WERI-Rb-1 (cell line): ENCODE measurements around the gene THEM5.
"Not testable (repeated sequence)": the region's sequence is repeated elsewhere in the genome, so short reads cannot be mapped to it uniquely, and the experiment has no call there.

Source experiments
- DNase-seq: peaks from one replicate; pipeline ENCODE4 v3.0.0-alpha.2; 2020
- H3K27ac ChIP-seq: fragments of 250-450 bp; sonication (Bioruptor Pico); 2 replicates; pipeline ENCODE4 v1.5.1; 2020; ENCODE audit warnings: mild to moderate bottlenecking, moderate library complexity
- H3K27me3 ChIP-seq: fragments of 250-450 bp; sonication (Bioruptor Pico); 2 replicates; pipeline ENCODE4 v1.5.1; 2021; ENCODE audit warnings: mild to moderate bottlenecking, low read depth, moderate library complexity; ENCODE audit not compliant: insufficient read depth, severe bottlenecking
- H3K36me3 ChIP-seq: fragments of 250-450 bp; sonication (Bioruptor Pico); 2 replicates; pipeline ENCODE4 v1.5.1; 2020; ENCODE audit warnings: mild to moderate bottlenecking, moderate library complexity
- H3K4me3 ChIP-seq: 2 replicates; pipeline ENCODE4 v1.5.1; 2011; ENCODE audit warnings: low read depth, mild to moderate bottlenecking, control low read depth, low read length
- H3K9me3 ChIP-seq: fragments of 250-450 bp; sonication (Bioruptor Pico); 2 replicates; pipeline ENCODE4 v1.5.1; 2021; ENCODE audit warnings: mild to moderate bottlenecking, moderate library complexity; ENCODE audit not compliant: severe bottlenecking
- CTCF ChIP-seq: IDR thresholded peaks from 2 replicates; pipeline ENCODE4 v1.5.1; 2011; ENCODE audit warnings: low read depth, mild to moderate bottlenecking, control low read depth, inconsistent platforms, low read length

THEM5 gene

GRCh38 chr1:151892190-151892589 lies 38.7 kb upstream of the THEM5 start:
- Histone ChIP-seq H3K4me3 (no peak overlapping the region), H3K27ac (no peak overlapping the region), H3K9me3 (no peaks in the 10 kb centered on the region), H3K36me3 (no peaks in the 10 kb centered on the region), H3K27me3 (no peaks in the 10 kb centered on the region)
- TF ChIP-seq CTCF: no peak
- DNase-seq: no peak

- no peak for TF ChIP-seq CTCF
- H3K27ac ChIP-seq: no peak overlapping the region
- H3K27me3 ChIP-seq: no peaks in the 10 kb centered on the region
- no peaks in the 10 kb centered on the region for H3K36me3 ChIP-seq
- no peak overlapping the region for H3K4me3 ChIP-seq
- peaks cover 5% of the 10 kb centered on the region for H3K9me3 ChIP-seq
- DNase-seq: no peak
These were observed 38.0 kb upstream of the THEM5 start for GRCh38 chr1:151891512-151891911.

- H3K36me3 ChIP-seq: no peaks in the 10 kb centered on the region
- H3K27me3 ChIP-seq: no peaks in the 10 kb centered on the region
- H3K9me3 ChIP-seq: peaks cover 5% of the 10 kb centered on the region
- H3K4me3 ChIP-seq: no peak overlapping the region
- no peak overlapping the region for H3K27ac ChIP-seq
- DNase-seq: no peak
- peak; percentile 43; the same call in 1 of the 2 replicates for TF ChIP-seq CTCF
These were observed 35.6 kb upstream of the THEM5 start for GRCh38 chr1:151888972-151889570.

- H3K36me3 ChIP-seq: no peaks in the 10 kb centered on the region
- no peaks in the 10 kb centered on the region for H3K27me3 ChIP-seq
- peaks cover 5% of the 10 kb centered on the region for H3K9me3 ChIP-seq
- no peak overlapping the region for H3K4me3 ChIP-seq
- TF ChIP-seq CTCF: no peak
- no peak for DNase-seq
- H3K27ac ChIP-seq: no peak overlapping the region
These were observed 33.5 kb upstream of the THEM5 start for GRCh38 chr1:151887028-151887427.

- H3K9me3 ChIP-seq: peaks cover 5% of the 10 kb centered on the region
- H3K27me3 ChIP-seq: no peaks in the 10 kb centered on the region
- H3K36me3 ChIP-seq: no peaks in the 10 kb centered on the region
- TF ChIP-seq CTCF: no peak
- no peak overlapping the region for H3K27ac ChIP-seq
- H3K4me3 ChIP-seq: no peak overlapping the region
- no peak for DNase-seq
These were observed 32.0 kb upstream of the THEM5 start for GRCh38 chr1:151885479-151885878.

- DNase-seq, H3K27ac ChIP-seq, H3K9me3 ChIP-seq: not testable (repeated sequence)
These were observed 31.4 kb upstream of the THEM5 start for GRCh38 chr1:151884879-151885278.

GRCh38 chr1:151884445-151884844 lies 30.9 kb upstream of the THEM5 start:
- H3K27ac ChIP-seq, H3K36me3 ChIP-seq, H3K9me3 ChIP-seq, H3K4me3 ChIP-seq, DNase-seq, H3K27me3 ChIP-seq: not testable (repeated sequence)

More at GRCh38 chr1:151884879-151885278, 31.4 kb upstream of the THEM5 start:
- H3K4me3 ChIP-seq, H3K27me3 ChIP-seq, H3K36me3 ChIP-seq: not testable (repeated sequence)

- H3K9me3 ChIP-seq, DNase-seq, H3K27ac ChIP-seq, H3K36me3 ChIP-seq, H3K4me3 ChIP-seq, H3K27me3 ChIP-seq: not testable (repeated sequence)
These were observed 30.4 kb upstream of the THEM5 start for GRCh38 chr1:151883898-151884297.

GRCh38 chr1:151882918-151883317 lies 29.4 kb upstream of the THEM5 start:
- DNase-seq, H3K4me3 ChIP-seq, H3K36me3 ChIP-seq, H3K27ac ChIP-seq, H3K9me3 ChIP-seq, H3K27me3 ChIP-seq: not testable (repeated sequence)
